ENCODE results near the gene HSPD1. TPM values are rescaled to one million over a fixed set of nuclear protein-coding genes. Genes with fewer than 3 reads are reported as not detected.
"Not testable (repeated sequence)": the region's sequence is repeated elsewhere in the genome, so short reads cannot be mapped to it uniquely, and the experiment has no call there.

HSPD1 gene
- total and polyA plus RNA-seq, 7 experiments from 2014 or later = 103 to 276 (median 128) TPM

GRCh38 chr2:197453914-197454398 is 45.7 kb downstream of the HSPD1 start:
- H3K36me3 Mint-ChIP-seq = peaks cover 0 to 4% (median 0%) of the 10 kb centered on the region in 5 donors
- peaks cover 28 to 62% (median 51%) of the 10 kb centered on the region in 7 donors for H3K4me1 Mint-ChIP-seq
- Histone ChIP-seq H3K27ac (ENCODE audit: low read depth, low read length) (peak overlapping the region; percentile 96), H3K9me3 (ENCODE audit: control insufficient read depth in 2 of 3, low read length in 3 of 3) (no peaks in the 10 kb centered on the region), H3K36me3 (ENCODE audit: control insufficient read depth in 2 of 3, insufficient read depth in 3 of 3, low read length in 3 of 3) (peaks cover 0 to 4% (median 0%) of the 10 kb centered on the region in 3 experiments), H3K27me3 (ENCODE audit: control insufficient read depth in 2 of 2, insufficient read depth in 2 of 2, low read length in 2 of 2) (no peaks in the 10 kb centered on the region), H3K4me1 (ENCODE audit: control insufficient read depth in 2 of 2, insufficient read depth in 2 of 2, low read length in 2 of 2) (peaks cover 16% of the 10 kb centered on the region in 2 donors), H3K4me3 (ENCODE audit: low read length) (peak overlapping the region; percentile 92)
- H3K4me3 Mint-ChIP-seq = peak overlapping the region; percentile 92 to 100 (median 99)
- DNase-seq = no peak
- intact Hi-C loops (cut with micrococcal nuclease) = loop anchor here (1.0 to 5.0 kb wide), 10 partner anchors 19 to 815 kb away; partner anchors contain the start of genes CCDC150 (in 2 of the 2), HSPE1 (in 2 of the 2), MARS2 (in 2 of the 2) and SF3B1 (in 2 of the 2)
- POLR2A ChIA-PET = interaction anchor here (0.6 to 7.8 kb wide), 6 partner anchors 21 to 447 kb away, joined by 3 to 176 read pairs (median 13); partner anchors contain the start of genes HSPD1, HSPE1, MOB4 and SF3B1
- peaks cover 0 to 6% (median 0%) of the 10 kb centered on the region in 11 donors for H3K9me3 Mint-ChIP-seq
- peaks cover 0 to 2% (median 0%) of the 10 kb centered on the region in 5 donors for H3K27me3 Mint-ChIP-seq
- CTCF ChIA-PET = interaction anchor here (1.1 kb wide), 1 partner anchor 46 kb away, joined by 4 read pairs; the partner anchor contains the start of genes HSPD1 and HSPE1
- H3K27ac Mint-ChIP-seq = peak overlapping the region; percentile 97 to 100 (median 100)
- no peak for ATAC-seq

GRCh38 chr2:197453123-197453913 is 46.3 kb downstream of the HSPD1 start, which contains the start of gene COQ10B:
Gene COQ10B (plus strand): TSS chr2:197453552. CDS start chr2:197453561, 9 bp downstream.
- Mint-ChIP-seq H3K27ac (peak within 1 kb of the TSS; percentile 97 to 100 (median 100)), H3K27me3 (peaks cover 0 to 2% (median 0%) of the 10 kb centered on the region in 5 donors), H3K9me3 (peaks cover 0 to 6% (median 0%) of the 10 kb centered on the region in 11 donors), H3K36me3 (peaks cover 0 to 4% (median 0%) of the 10 kb centered on the region in 5 donors), H3K4me3 (peak within 1 kb of the TSS; percentile 92 to 100 (median 99)), H3K4me1 (peaks cover 24 to 56% (median 47%) of the 10 kb centered on the region in 7 donors)
- Histone ChIP-seq H3K4me3 (ENCODE audit: low read length) (peak within 1 kb of the TSS; percentile 92), H3K36me3 (ENCODE audit: control insufficient read depth in 2 of 3, insufficient read depth in 3 of 3, low read length in 3 of 3) (peaks cover 0 to 3% (median 0%) of the 10 kb centered on the region in 3 experiments), H3K27me3 (ENCODE audit: control insufficient read depth in 2 of 2, insufficient read depth in 2 of 2, low read length in 2 of 2) (no peaks in the 10 kb centered on the region), H3K4me1 (ENCODE audit: control insufficient read depth in 2 of 2, insufficient read depth in 2 of 2, low read length in 2 of 2) (peaks cover 16% of the 10 kb centered on the region in 2 donors), H3K27ac (ENCODE audit: low read depth, low read length) (peak within 1 kb of the TSS; percentile 96), H3K9me3 (ENCODE audit: control insufficient read depth in 2 of 3, low read length in 3 of 3) (no peaks in the 10 kb centered on the region)
- DNase-seq = peak; percentile 87 to 99 (median 98)
- ATAC-seq = peak; percentile 92
- ChIA-PET CTCF (interaction anchor here (0.8 to 1.3 kb wide), 4 partner anchors 17 to 47 kb away, joined by 3 to 6 read pairs (median 4); partner anchors contain the start of genes HSPD1, HSPE1 and SF3B1), POLR2A (interaction anchor here (0.6 to 7.8 kb wide), 19 partner anchors 11 to 1979 kb away, joined by 3 to 176 read pairs (median 4); partner anchors contain the start of genes HSPD1, HSPE1, MARS2 and MOB4)
- intact Hi-C loops (cut with micrococcal nuclease) = loop anchor here (1.0 to 5.0 kb wide), 9 partner anchors 18 to 814 kb away; partner anchors contain the start of genes CCDC150 (in 2 of the 2), HSPE1 (in 2 of the 2), MARS2 (in 2 of the 2) and SF3B1 (in 2 of the 2)

GRCh38 chr2:197452754-197453122 is 46.9 kb downstream of the HSPD1 start:
- Mint-ChIP-seq H3K27me3 (peaks cover 0 to 2% (median 0%) of the 10 kb centered on the region in 5 donors), H3K27ac (peak overlapping the region; percentile 97 to 100 (median 100)), H3K9me3 (peaks cover 0 to 6% (median 0%) of the 10 kb centered on the region in 11 donors), H3K4me1 (peaks cover 23 to 50% (median 41%) of the 10 kb centered on the region in 7 donors), H3K4me3 (peak overlapping the region; percentile 92 to 100 (median 99)), H3K36me3 (peaks cover 0 to 4% (median 0%) of the 10 kb centered on the region in 5 donors)
- intact Hi-C loops (cut with micrococcal nuclease) = loop anchor here (1.0 to 5.0 kb wide), 9 partner anchors 17 to 813 kb away; partner anchors contain the start of genes CCDC150 (in 2 of the 2), HSPE1 (in 2 of the 2), MARS2 (in 2 of the 2) and SF3B1 (in 2 of the 2)
- Histone ChIP-seq H3K36me3 (ENCODE audit: control insufficient read depth in 2 of 3, insufficient read depth in 3 of 3, low read length in 3 of 3) (peaks cover 0 to 3% (median 0%) of the 10 kb centered on the region in 3 experiments), H3K27ac (ENCODE audit: low read depth, low read length) (peak overlapping the region; percentile 96), H3K4me1 (ENCODE audit: control insufficient read depth in 2 of 2, insufficient read depth in 2 of 2, low read length in 2 of 2) (peaks cover 16% of the 10 kb centered on the region in 2 donors), H3K27me3 (ENCODE audit: control insufficient read depth in 2 of 2, insufficient read depth in 2 of 2, low read length in 2 of 2) (no peaks in the 10 kb centered on the region), H3K4me3 (ENCODE audit: low read length) (peak overlapping the region; percentile 92), H3K9me3 (ENCODE audit: control insufficient read depth in 2 of 3, low read length in 3 of 3) (no peaks in the 10 kb centered on the region)
- POLR2A ChIA-PET = interaction anchor here (0.7 to 7.8 kb wide), 17 partner anchors 12 to 1979 kb away, joined by 3 to 176 read pairs (median 4); partner anchors contain the start of genes HSPD1, HSPE1, MARS2 and MOB4
- CTCF ChIA-PET = interaction anchor here (0.8 to 1.3 kb wide), 4 partner anchors 16 to 47 kb away, joined by 3 to 6 read pairs (median 4); partner anchors contain the start of genes HSPD1, HSPE1 and SF3B1
- no peak for DNase-seq
- ATAC-seq = no peak

GRCh38 chr2:197450935-197451358 is 48.7 kb downstream of the HSPD1 start:
- not testable (repeated sequence) for H3K4me3 Mint-ChIP-seq; H3K27me3 ChIP-seq (ENCODE audit: control insufficient read depth in 2 of 2, insufficient read depth in 2 of 2, low read length in 2 of 2); DNase-seq; H3K9me3 Mint-ChIP-seq; ATAC-seq; H3K27me3 Mint-ChIP-seq; H3K4me3 ChIP-seq (ENCODE audit: low read length); H3K9me3 ChIP-seq (ENCODE audit: control insufficient read depth in 2 of 3, low read length in 3 of 3); H3K27ac ChIP-seq (ENCODE audit: low read depth, low read length); H3K36me3 ChIP-seq (ENCODE audit: control insufficient read depth in 2 of 3, insufficient read depth in 3 of 3, low read length in 3 of 3); H3K36me3 Mint-ChIP-seq
- H3K4me1 Mint-ChIP-seq = peaks cover 13 to 40% (median 30%) of the 10 kb centered on the region in 7 donors
- H3K27ac Mint-ChIP-seq = peak overlapping the region in 4 of 9 donors; percentile 14 to 99 (median 70)
- ChIA-PET CTCF (interaction anchor here (0.6 kb wide), 1 partner anchor 19 kb away, joined by 3 read pairs; no protein-coding TSS in a partner anchor), POLR2A (interaction anchor here (1.2 to 7.8 kb wide), 3 partner anchors 12 to 65 kb away, joined by 4 to 176 read pairs (median 23); partner anchors contain the start of genes MOB4 and SF3B1)
- intact Hi-C loops (cut with micrococcal nuclease) = loop anchor here in 1 of 2 donors (5.0 kb wide), 2 partner anchors 129 to 254 kb away; no protein-coding TSS in a partner anchor
- H3K4me1 ChIP-seq (ENCODE audit: control insufficient read depth in 2 of 2, insufficient read depth in 2 of 2, low read length in 2 of 2) = peaks cover 16% of the 10 kb centered on the region in 2 donors

- peaks cover 8 to 35% (median 25%) of the 10 kb centered on the region in 7 donors for H3K4me1 Mint-ChIP-seq
- no peak overlapping the region for H3K27ac Mint-ChIP-seq
- Histone ChIP-seq H3K27me3 (ENCODE audit: control insufficient read depth in 2 of 2, insufficient read depth in 2 of 2, low read length in 2 of 2) (no peaks in the 10 kb centered on the region), H3K27ac (ENCODE audit: low read depth, low read length) (no peak overlapping the region), H3K4me1 (ENCODE audit: control insufficient read depth in 2 of 2, insufficient read depth in 2 of 2, low read length in 2 of 2) (peaks cover 11 to 16% of the 10 kb centered on the region in 2 donors), H3K9me3 (ENCODE audit: control insufficient read depth in 2 of 3, low read length in 3 of 3) (no peaks in the 10 kb centered on the region), H3K4me3 (ENCODE audit: low read length) (no peak overlapping the region), H3K36me3 (ENCODE audit: control insufficient read depth in 2 of 3, insufficient read depth in 3 of 3, low read length in 3 of 3) (peaks cover 0 to 3% (median 0%) of the 10 kb centered on the region in 3 experiments)
- ChIA-PET CTCF (no interaction called here), POLR2A (interaction anchor here (1.2 to 7.8 kb wide), 2 partner anchors 11 to 17 kb away, joined by 4 to 176 read pairs; partner anchors contain the start of gene SF3B1)
- peaks cover 0 to 6% (median 0%) of the 10 kb centered on the region in 11 donors for H3K9me3 Mint-ChIP-seq
- H3K27me3 Mint-ChIP-seq = peaks cover 0 to 3% (median 0%) of the 10 kb centered on the region in 5 donors
- H3K4me3 Mint-ChIP-seq = no peak overlapping the region
- intact Hi-C loops (cut with micrococcal nuclease) = loop anchor here in 1 of 2 donors (5.0 kb wide), 2 partner anchors 128 to 253 kb away; no protein-coding TSS in a partner anchor
- DNase-seq (no peak), ATAC-seq (no peak)
- H3K36me3 Mint-ChIP-seq = no peaks in the 10 kb centered on the region
Measured at GRCh38 chr2:197450465-197450864, 49.2 kb downstream of the HSPD1 start.
